Trophoblast cell (in vitro differentiated cells and primary cell): ENCODE measurements around the gene DNAJC4.

Source experiments
- DNase-seq, 2 donors: peaks; one replicate each; pipeline ENCODE4 v3.0.0-alpha.2; 2016
- H2AFZ ChIP-seq: 2 replicates; pipeline ENCODE4 v1.6.1; 2013; ENCODE audit warnings: low read length, moderate library complexity, mild to moderate bottlenecking; ENCODE audit not compliant: insufficient read depth, poor library complexity
- H2AK5ac ChIP-seq: 2 replicates; pipeline ENCODE4 v1.6.1; 2013; ENCODE audit warnings: mild to moderate bottlenecking, low read length
- H2BK120ac ChIP-seq: 2 replicates; pipeline ENCODE4 v1.6.1; 2013; ENCODE audit warnings: low read length, mild to moderate bottlenecking, moderate library complexity; ENCODE audit not compliant: insufficient read depth, poor library complexity
- H2BK12ac ChIP-seq: 2 replicates; pipeline ENCODE4 v1.6.1; 2013; ENCODE audit warnings: mild to moderate bottlenecking, low read length, moderate library complexity
- H2BK5ac ChIP-seq: 2 replicates; pipeline ENCODE4 v1.6.1; 2013; ENCODE audit warnings: low read length, low read depth, moderate library complexity, mild to moderate bottlenecking; ENCODE audit not compliant: poor library complexity
- H3K14ac ChIP-seq: 2 replicates; pipeline ENCODE4 v1.6.1; 2013; ENCODE audit warnings: mild to moderate bottlenecking, low read length
- H3K18ac ChIP-seq: 2 replicates; pipeline ENCODE4 v1.6.1; 2013; ENCODE audit warnings: mild to moderate bottlenecking, low read length
- H3K23ac ChIP-seq: 2 replicates; pipeline ENCODE4 v1.6.1; 2013; ENCODE audit warnings: low read length
- H3K27ac ChIP-seq: 2 replicates; pipeline ENCODE4 v1.5.1; 2013; ENCODE audit warnings: low read depth, mild to moderate bottlenecking, inconsistent platforms, low read length, moderate library complexity
- H3K27me3 ChIP-seq: 2 replicates; pipeline ENCODE4 v1.6.1; 2013; ENCODE audit warnings: inconsistent platforms, mild to moderate bottlenecking, low read length, moderate library complexity; ENCODE audit not compliant: insufficient read depth
- H3K36me3 ChIP-seq, 2 experiments: 1 replicate in 1 of 2; 2 replicates in 1 of 2; pipeline ENCODE4 v1.6.1; 2013; ENCODE audit warnings: low read length in 2 of 2, mild to moderate bottlenecking in 2 of 2, moderate library complexity in 1 of 2; ENCODE audit not compliant: insufficient read depth in 2 of 2, control insufficient read depth in 1 of 2
- H3K4ac ChIP-seq: 2 replicates; pipeline ENCODE4 v1.6.1; 2013; ENCODE audit warnings: low read depth, mild to moderate bottlenecking, low read length, moderate library complexity
- H3K4me1 ChIP-seq, 2 experiments: 1 replicate in 1 of 2; 2 replicates in 1 of 2; pipeline ENCODE4 v1.6.1; 2013; ENCODE audit warnings: low read length in 2 of 2, mild to moderate bottlenecking in 2 of 2, moderate library complexity in 1 of 2; ENCODE audit not compliant: insufficient read depth in 2 of 2, control insufficient read depth in 1 of 2
- H3K4me2 ChIP-seq: 2 replicates; pipeline ENCODE4 v1.6.1; 2013; ENCODE audit warnings: inconsistent platforms, mild to moderate bottlenecking, low read length, moderate library complexity
- H3K4me3 ChIP-seq: 2 replicates; pipeline ENCODE4 v1.5.1; 2013; ENCODE audit warnings: mild to moderate bottlenecking, low read depth, low read length, inconsistent platforms
- H3K79me1 ChIP-seq: one replicate; pipeline ENCODE4 v1.6.1; 2013; ENCODE audit warnings: low read length
- H3K79me2 ChIP-seq: 2 replicates; pipeline ENCODE4 v1.6.1; 2013; ENCODE audit warnings: low read length, mild to moderate bottlenecking; ENCODE audit not compliant: control insufficient read depth, insufficient read depth, poor library complexity
- H3K9ac ChIP-seq: 2 replicates; pipeline ENCODE4 v1.6.1; 2013; ENCODE audit warnings: mild to moderate bottlenecking, low read length
- H3K9me3 ChIP-seq: 2 replicates; pipeline ENCODE4 v1.6.1; 2013; ENCODE audit warnings: low read depth, mild to moderate bottlenecking, control low read depth, inconsistent platforms, low read length; ENCODE audit not compliant: insufficient read depth
- H4K12ac ChIP-seq: 2 replicates; pipeline ENCODE4 v1.6.1; 2013; ENCODE audit warnings: low read depth, mild to moderate bottlenecking, low read length, moderate library complexity
- H4K8ac ChIP-seq: 2 replicates; pipeline ENCODE4 v1.6.1; 2013; ENCODE audit warnings: low read depth, mild to moderate bottlenecking, low read length, moderate library complexity
- H4K91ac ChIP-seq: one replicate; pipeline ENCODE4 v1.6.1; 2013; ENCODE audit warnings: low read depth, mild to moderate bottlenecking, low read length, moderate library complexity
- WGBS: extraction: QIAGEN DNeasy Blood & Tissue Kit; methylation state at CpG from one replicate; pipeline ENCODE4 v1.1.7; 2013; ENCODE audit warnings: missing lambda C conversion rate; ENCODE audit not compliant: insufficient read length, insufficient coverage; ENCODE audit errors: extremely low coverage; 5-methylcytosine and 5-hydroxymethylcytosine counted together

The DNAJC4 gene

DNA sequence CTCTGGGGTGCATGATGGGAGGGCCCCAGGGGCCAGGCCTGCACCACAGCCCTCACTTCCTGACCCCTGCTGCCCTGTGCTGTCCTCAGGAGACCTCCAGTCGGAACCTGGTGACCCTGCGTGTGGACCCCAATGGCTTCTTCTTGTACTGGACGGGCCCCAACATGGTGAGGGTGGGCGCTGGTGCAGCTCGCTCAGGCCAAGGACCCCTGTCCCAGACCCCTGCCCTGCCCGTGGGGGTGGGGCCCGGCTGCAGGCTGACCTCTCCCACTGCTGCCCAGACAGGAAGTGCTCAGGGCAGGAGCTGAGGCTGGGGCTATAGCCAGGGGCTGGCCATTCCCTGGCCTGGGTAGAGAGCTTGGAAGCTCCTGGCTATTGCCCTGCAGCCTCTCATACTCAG lies 24.0 kb downstream of the DNAJC4 start:
- H2BK120ac ChIP-seq = no peak overlapping the region

DNA sequence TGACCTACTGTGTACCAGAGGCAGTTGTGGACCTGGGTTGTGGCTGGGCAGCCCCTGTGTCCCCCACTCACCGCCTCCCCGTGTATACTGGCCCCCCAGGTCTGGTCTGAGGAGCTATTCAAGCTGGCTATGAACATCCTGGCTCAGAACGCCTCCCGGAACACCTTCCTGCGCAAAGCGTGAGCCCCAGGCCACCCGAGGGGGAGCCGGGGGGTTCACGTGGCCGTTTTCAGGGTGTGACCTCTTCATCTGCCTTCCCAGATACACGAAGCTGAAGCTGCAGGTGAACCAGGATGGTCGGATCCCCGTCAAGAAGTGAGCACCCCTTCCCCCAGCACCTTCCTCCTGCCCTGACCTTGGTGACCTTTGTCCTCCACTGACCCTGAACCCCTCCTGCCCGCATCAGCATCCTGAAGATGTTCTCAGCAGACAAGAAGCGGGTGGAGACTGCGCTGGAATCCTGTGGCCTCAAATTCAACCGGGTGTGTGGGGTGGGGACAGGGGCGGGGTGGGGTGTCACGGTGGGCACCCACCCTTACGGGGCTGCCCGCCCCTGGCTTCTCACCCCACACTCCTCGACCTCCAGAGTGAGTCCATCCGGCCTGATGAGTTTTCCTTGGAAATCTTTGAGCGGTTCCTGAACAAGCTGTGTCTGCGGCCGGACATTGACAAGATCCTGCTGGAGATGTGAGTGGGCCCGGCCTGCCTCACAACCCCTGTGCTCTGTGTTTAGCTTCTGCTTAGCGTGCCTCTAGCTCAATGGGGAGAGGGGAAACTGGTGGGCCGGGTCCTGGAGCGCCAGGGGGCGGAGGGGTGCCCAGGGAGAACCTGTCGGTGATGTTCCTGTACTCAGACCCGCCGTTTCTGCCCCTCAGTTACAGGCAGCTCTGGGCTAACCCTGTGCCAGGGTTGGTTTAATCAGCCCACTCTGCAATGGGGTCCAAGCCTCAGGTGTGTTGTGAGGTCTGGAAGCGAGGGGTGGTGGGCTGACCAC lies 25.1 kb downstream of the DNAJC4 start:
- H3K27ac ChIP-seq = no peak overlapping the region
- no peak overlapping the region for H4K12ac ChIP-seq
- H3K4me3 ChIP-seq = no peak overlapping the region
- DNase-seq = no peak
- H3K79me1 ChIP-seq = peaks cover 15% of the 10 kb centered on the region
- no peak overlapping the region for H2BK12ac ChIP-seq
- H3K4me2 ChIP-seq = no peak overlapping the region
- no peak overlapping the region for H3K18ac ChIP-seq
- no peak overlapping the region for H4K91ac ChIP-seq
- H2AFZ ChIP-seq = no peak overlapping the region
- peaks cover 8 to 12% of the 10 kb centered on the region in 2 experiments for H3K4me1 ChIP-seq
- H2AK5ac ChIP-seq = no peak overlapping the region
- peaks cover 9% of the 10 kb centered on the region for H3K79me2 ChIP-seq
- no peak overlapping the region for H3K23ac ChIP-seq
- H3K14ac ChIP-seq = no peak overlapping the region
- no peak overlapping the region for H4K8ac ChIP-seq
- H3K4ac ChIP-seq = no peak overlapping the region
- no peak overlapping the region for H2BK120ac ChIP-seq
- H2BK5ac ChIP-seq = no peak overlapping the region
- H3K9me3 ChIP-seq = peaks cover 2% of the 10 kb centered on the region
- WGBS = no CpG with 5 or more reads among the region's 35 CpGs
- H3K9ac ChIP-seq = no peak overlapping the region
- H3K36me3 ChIP-seq = peaks cover 54 to 59% of the 10 kb centered on the region in 2 experiments
- no peaks in the 10 kb centered on the region for H3K27me3 ChIP-seq

More for the DNA sequence above, 24.0 kb downstream of the DNAJC4 start:
- H3K18ac ChIP-seq = no peak overlapping the region
- peaks cover 8 to 12% of the 10 kb centered on the region in 2 experiments for H3K4me1 ChIP-seq
- H3K36me3 ChIP-seq = peaks cover 43 to 48% of the 10 kb centered on the region in 2 experiments
- H4K91ac ChIP-seq = no peak overlapping the region
- H2BK12ac ChIP-seq = no peak overlapping the region
- H3K14ac ChIP-seq = no peak overlapping the region
- H4K8ac ChIP-seq = no peak overlapping the region
- H3K23ac ChIP-seq = no peak overlapping the region
- no peak overlapping the region for H2BK5ac ChIP-seq
- H3K79me2 ChIP-seq = peaks cover 9% of the 10 kb centered on the region
- no peak for DNase-seq
- H3K4me3 ChIP-seq = no peak overlapping the region
- no peak overlapping the region for H3K4ac ChIP-seq
- no peak overlapping the region for H2AK5ac ChIP-seq
- H3K9me3 ChIP-seq = peaks cover 2% of the 10 kb centered on the region
- no CpG with 5 or more reads among the region's 7 CpGs for WGBS
- no peak overlapping the region for H3K27ac ChIP-seq
- H3K9ac ChIP-seq = no peak overlapping the region
- peaks cover 15% of the 10 kb centered on the region for H3K79me1 ChIP-seq
- H4K12ac ChIP-seq = no peak overlapping the region
- H3K27me3 ChIP-seq = no peaks in the 10 kb centered on the region
- H2AFZ ChIP-seq = no peak overlapping the region
- H3K4me2 ChIP-seq = no peak overlapping the region

DNA sequence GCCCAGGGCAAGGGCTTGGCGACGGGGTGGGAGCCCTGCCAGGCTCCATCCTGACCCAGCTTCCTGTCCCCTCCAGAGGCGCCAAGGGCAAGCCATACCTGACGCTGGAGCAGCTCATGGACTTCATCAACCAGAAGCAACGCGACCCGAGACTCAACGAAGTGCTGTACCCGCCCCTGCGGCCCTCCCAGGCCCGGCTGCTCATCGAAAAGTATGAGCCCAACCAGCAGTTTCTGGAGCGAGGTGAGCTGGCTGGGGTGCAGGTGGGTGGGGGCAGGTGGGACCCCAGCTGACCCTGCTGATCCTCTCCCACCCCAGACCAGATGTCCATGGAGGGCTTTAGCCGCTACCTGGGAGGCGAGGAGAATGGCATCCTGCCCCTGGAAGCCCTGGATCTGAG lies 26.0 kb downstream of the DNAJC4 start:
- no peak overlapping the region for H2BK120ac ChIP-seq
- no peak overlapping the region for H2BK5ac ChIP-seq
- H3K4ac ChIP-seq = no peak overlapping the region
- peaks cover 57 to 63% of the 10 kb centered on the region in 2 experiments for H3K36me3 ChIP-seq
- H4K8ac ChIP-seq = no peak overlapping the region
- no peaks in the 10 kb centered on the region for H3K27me3 ChIP-seq
- peaks cover 4 to 5% of the 10 kb centered on the region in 2 experiments for H3K4me1 ChIP-seq
- no CpG with 5 or more reads among the region's 15 CpGs for WGBS
- no peak overlapping the region for H4K91ac ChIP-seq
- H3K18ac ChIP-seq = no peak overlapping the region
- H3K9me3 ChIP-seq = peaks cover 2% of the 10 kb centered on the region
- H2AFZ ChIP-seq = no peak overlapping the region
- H3K4me3 ChIP-seq = no peak overlapping the region
- no peak overlapping the region for H4K12ac ChIP-seq
- H3K4me2 ChIP-seq = no peak overlapping the region
- no peak for DNase-seq
- H2BK12ac ChIP-seq = no peak overlapping the region
- H3K14ac ChIP-seq = no peak overlapping the region
- peaks cover 9% of the 10 kb centered on the region for H3K79me1 ChIP-seq
- H3K23ac ChIP-seq = no peak overlapping the region
- H3K79me2 ChIP-seq = peaks cover 9% of the 10 kb centered on the region
- H2AK5ac ChIP-seq = no peak overlapping the region
- no peak overlapping the region for H3K9ac ChIP-seq
- no peak overlapping the region for H3K27ac ChIP-seq

DNA sequence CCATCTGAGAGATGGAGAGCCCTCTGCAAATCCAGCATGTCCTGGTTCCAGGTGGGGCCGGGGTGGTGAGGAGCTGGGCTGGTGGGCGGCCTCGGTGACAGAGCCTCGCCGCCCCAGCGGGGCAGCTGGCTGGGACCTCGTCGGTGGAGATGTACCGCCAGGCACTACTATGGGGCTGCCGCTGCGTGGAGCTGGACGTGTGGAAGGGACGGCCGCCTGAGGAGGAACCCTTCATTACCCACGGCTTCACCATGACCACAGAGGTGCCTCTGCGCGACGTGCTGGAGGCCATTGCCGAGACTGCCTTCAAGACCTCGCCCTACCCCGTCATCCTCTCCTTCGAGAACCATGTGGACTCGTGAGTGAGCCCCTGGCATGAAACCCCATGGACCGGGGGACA lies 28.0 kb downstream of the DNAJC4 start:
- no CpG with 5 or more reads among the region's 24 CpGs for WGBS
- H3K79me2 ChIP-seq = no peaks in the 10 kb centered on the region

More for the DNA sequence above, 28.0 kb downstream of the DNAJC4 start:
- Histone ChIP-seq H3K4me1 (peaks cover 10 to 13% of the 10 kb centered on the region in 2 experiments), H3K79me1 (peaks cover 7% of the 10 kb centered on the region), H3K4me2 (no peak overlapping the region), H4K8ac (no peak overlapping the region), H3K9me3 (peaks cover 4% of the 10 kb centered on the region), H2BK5ac (no peak overlapping the region), H3K27ac (no peak overlapping the region), H2AFZ (no peak overlapping the region), H3K23ac (no peak overlapping the region), H3K18ac (no peak overlapping the region), H3K9ac (no peak overlapping the region), H3K14ac (no peak overlapping the region), H3K36me3 (peaks cover 75 to 78% of the 10 kb centered on the region in 2 experiments), H3K4ac (no peak overlapping the region), H3K27me3 (no peaks in the 10 kb centered on the region), H2BK120ac (no peak overlapping the region), H2BK12ac (no peak overlapping the region), H4K12ac (no peak overlapping the region), H3K4me3 (no peak overlapping the region), H4K91ac (no peak overlapping the region), H2AK5ac (no peak overlapping the region)
- DNase-seq = no peak
